Activated naive CD8-positive, alpha-beta T cell (primary cell): Measurements from ENCODE around the gene DNM3.

ENCODE experiments used
- H3K27ac Mint-ChIP-seq: one replicate; pipeline ENCODE4 v1.8.0; 2021; ENCODE audit warnings: mixed read lengths
- H3K27me3 Mint-ChIP-seq: one replicate; pipeline ENCODE4 v1.8.0; 2021; ENCODE audit warnings: mixed read lengths
- H3K36me3 Mint-ChIP-seq: one replicate; pipeline ENCODE4 v1.8.0; 2021; ENCODE audit warnings: mixed read lengths
- H3K4me1 Mint-ChIP-seq: one replicate; pipeline ENCODE4 v1.8.0; 2021; ENCODE audit warnings: low read depth, mixed read lengths
- H3K4me3 Mint-ChIP-seq: one replicate; pipeline ENCODE4 v1.8.0; 2021; ENCODE audit warnings: mild to moderate bottlenecking, mixed read lengths
- H3K9me3 Mint-ChIP-seq: one replicate; pipeline ENCODE4 v1.8.0; 2021; ENCODE audit warnings: low read depth, mixed read lengths

Gene DNM3

GRCh38 chr1:171984850-171985485 lies 143.7 kb downstream of the DNM3 start:
- Mint-ChIP-seq H3K4me3 (no peak overlapping the region), H3K9me3 (no peaks in the 10 kb centered on the region), H3K27ac (no peak overlapping the region), H3K36me3 (peaks cover 2% of the 10 kb centered on the region), H3K4me1 (no peaks in the 10 kb centered on the region), H3K27me3 (peaks cover 2% of the 10 kb centered on the region)

GRCh38 chr1:171985639-171986038 lies 144.3 kb downstream of the DNM3 start:
- Mint-ChIP-seq H3K27me3 (peaks cover 2% of the 10 kb centered on the region), H3K27ac (no peak overlapping the region), H3K9me3 (no peaks in the 10 kb centered on the region), H3K36me3 (peaks cover 2% of the 10 kb centered on the region), H3K4me3 (no peak overlapping the region), H3K4me1 (no peaks in the 10 kb centered on the region)

GRCh38 chr1:171988243-171988885 lies 147.1 kb downstream of the DNM3 start:
- Mint-ChIP-seq H3K4me1 (no peaks in the 10 kb centered on the region), H3K4me3 (no peak overlapping the region), H3K36me3 (peaks cover 2% of the 10 kb centered on the region), H3K27me3 (peaks cover 2% of the 10 kb centered on the region), H3K9me3 (no peaks in the 10 kb centered on the region), H3K27ac (no peak overlapping the region)

DNA sequence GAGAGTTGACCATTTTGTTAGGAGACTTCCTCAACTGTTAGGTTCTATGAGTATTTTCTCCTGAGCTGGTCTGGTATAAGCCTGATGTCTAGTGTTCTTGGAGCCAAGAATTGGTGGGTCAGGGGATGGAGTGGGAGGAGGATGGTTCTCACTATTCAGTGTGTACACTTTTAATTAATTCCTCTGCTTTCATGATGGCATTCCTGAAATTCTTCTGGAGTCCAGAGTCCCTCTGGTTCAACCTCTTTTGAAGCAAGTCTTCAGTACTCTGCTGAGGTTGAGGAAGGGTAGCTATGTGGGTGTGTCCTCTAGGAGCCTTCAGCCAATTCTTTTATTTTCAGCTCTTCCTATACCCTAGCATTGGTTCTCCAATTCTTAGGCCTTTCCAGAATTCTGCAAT lies 149.1 kb downstream of the DNM3 start:
- Mint-ChIP-seq H3K27ac (no peak overlapping the region), H3K4me3 (no peak overlapping the region), H3K27me3 (no peaks in the 10 kb centered on the region), H3K9me3 (no peaks in the 10 kb centered on the region), H3K4me1 (no peaks in the 10 kb centered on the region), H3K36me3 (peaks cover 2% of the 10 kb centered on the region)

DNA sequence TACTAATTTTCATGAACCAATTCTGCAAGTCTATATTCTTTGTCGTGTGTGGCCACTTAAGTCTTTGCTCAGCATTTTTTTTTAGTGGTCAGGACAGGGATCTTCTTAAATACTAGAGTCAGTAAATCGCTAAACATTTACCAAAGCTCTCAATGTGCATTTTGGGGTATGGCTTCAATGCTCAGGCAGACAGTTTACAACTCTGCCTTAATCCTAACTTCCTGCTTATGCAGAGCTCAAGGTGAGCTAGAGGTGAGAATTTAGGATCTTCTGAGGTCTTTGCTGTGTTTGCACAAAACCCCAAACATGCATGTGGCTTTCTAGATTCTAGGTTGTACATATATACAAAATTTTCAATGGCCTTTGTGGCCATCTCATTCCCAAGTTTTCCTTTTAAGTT lies 153.0 kb downstream of the DNM3 start:
- Mint-ChIP-seq H3K4me1 (no peaks in the 10 kb centered on the region), H3K9me3 (no peaks in the 10 kb centered on the region), H3K27me3 (peaks cover 3% of the 10 kb centered on the region), H3K27ac (no peak overlapping the region), H3K36me3 (no peaks in the 10 kb centered on the region), H3K4me3 (no peak overlapping the region)

DNA sequence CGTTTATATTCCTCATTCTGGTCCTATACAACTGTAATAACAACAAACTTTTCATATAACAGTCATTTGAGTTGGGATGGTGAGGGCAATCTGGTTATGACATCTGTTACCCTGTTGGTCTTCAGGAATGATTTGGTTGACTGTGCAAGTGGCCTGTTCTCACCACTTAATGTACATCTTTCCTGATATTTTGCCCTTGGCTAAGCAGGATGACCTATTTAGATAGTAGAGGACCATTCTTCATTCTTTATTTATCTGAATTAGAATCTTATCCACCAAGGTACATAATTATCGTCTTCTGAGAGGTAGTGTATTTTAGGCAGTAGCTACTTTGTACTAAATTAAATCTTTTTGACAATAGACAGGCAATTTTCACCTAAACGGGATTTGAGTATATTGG lies 154.3 kb downstream of the DNM3 start:
- Mint-ChIP-seq H3K27ac (no peak overlapping the region), H3K36me3 (no peaks in the 10 kb centered on the region), H3K4me1 (no peaks in the 10 kb centered on the region), H3K9me3 (no peaks in the 10 kb centered on the region), H3K4me3 (no peak overlapping the region), H3K27me3 (peaks cover 3% of the 10 kb centered on the region)

DNA sequence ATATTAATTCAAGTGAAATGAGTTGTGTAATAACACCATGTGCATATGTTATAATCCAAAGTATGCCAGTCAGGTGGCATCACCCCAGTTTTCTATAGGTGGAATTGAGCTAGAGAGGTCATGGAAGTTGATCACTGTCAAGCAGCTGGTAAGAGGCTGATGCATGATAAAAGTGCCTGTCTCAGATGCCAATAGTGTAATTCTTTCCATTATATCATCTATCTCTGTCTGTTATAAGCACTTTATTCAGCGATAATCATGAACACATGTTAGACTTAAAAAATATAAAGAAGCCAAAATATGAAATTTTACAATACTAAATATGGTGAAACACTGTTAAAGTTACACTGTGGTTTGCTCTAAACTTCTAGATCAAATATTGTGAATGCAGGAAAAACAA lies 156.6 kb downstream of the DNM3 start:
- no peaks in the 10 kb centered on the region for H3K4me1 Mint-ChIP-seq

GRCh38 chr1:171998711-171999110 lies 157.4 kb downstream of the DNM3 start:
- Mint-ChIP-seq H3K36me3 (no peaks in the 10 kb centered on the region), H3K9me3 (no peaks in the 10 kb centered on the region), H3K27ac (no peak overlapping the region), H3K4me1 (no peaks in the 10 kb centered on the region), H3K27me3 (peaks cover 3% of the 10 kb centered on the region), H3K4me3 (no peak overlapping the region)

More for the DNA sequence above, 156.6 kb downstream of the DNM3 start:
- H3K36me3 Mint-ChIP-seq: no peaks in the 10 kb centered on the region
- H3K27me3 Mint-ChIP-seq: peaks cover 3% of the 10 kb centered on the region
- H3K4me3 Mint-ChIP-seq: no peak overlapping the region
- H3K9me3 Mint-ChIP-seq: no peaks in the 10 kb centered on the region
- no peak overlapping the region for H3K27ac Mint-ChIP-seq

- Mint-ChIP-seq H3K4me1 (no peaks in the 10 kb centered on the region), H3K9me3 (no peaks in the 10 kb centered on the region), H3K27ac (no peak overlapping the region), H3K4me3 (no peak overlapping the region), H3K27me3 (peaks cover 3% of the 10 kb centered on the region), H3K36me3 (no peaks in the 10 kb centered on the region)
Measured at GRCh38 chr1:171999756-172000155, 158.5 kb downstream of the DNM3 start.

GRCh38 chr1:172001288-172001687 lies 160.0 kb downstream of the DNM3 start:
- peaks cover 3% of the 10 kb centered on the region for H3K27me3 Mint-ChIP-seq
- no peak overlapping the region for H3K27ac Mint-ChIP-seq
- no peaks in the 10 kb centered on the region for H3K36me3 Mint-ChIP-seq
- H3K4me3 Mint-ChIP-seq: no peak overlapping the region
- no peaks in the 10 kb centered on the region for H3K9me3 Mint-ChIP-seq
- H3K4me1 Mint-ChIP-seq: no peaks in the 10 kb centered on the region

DNA sequence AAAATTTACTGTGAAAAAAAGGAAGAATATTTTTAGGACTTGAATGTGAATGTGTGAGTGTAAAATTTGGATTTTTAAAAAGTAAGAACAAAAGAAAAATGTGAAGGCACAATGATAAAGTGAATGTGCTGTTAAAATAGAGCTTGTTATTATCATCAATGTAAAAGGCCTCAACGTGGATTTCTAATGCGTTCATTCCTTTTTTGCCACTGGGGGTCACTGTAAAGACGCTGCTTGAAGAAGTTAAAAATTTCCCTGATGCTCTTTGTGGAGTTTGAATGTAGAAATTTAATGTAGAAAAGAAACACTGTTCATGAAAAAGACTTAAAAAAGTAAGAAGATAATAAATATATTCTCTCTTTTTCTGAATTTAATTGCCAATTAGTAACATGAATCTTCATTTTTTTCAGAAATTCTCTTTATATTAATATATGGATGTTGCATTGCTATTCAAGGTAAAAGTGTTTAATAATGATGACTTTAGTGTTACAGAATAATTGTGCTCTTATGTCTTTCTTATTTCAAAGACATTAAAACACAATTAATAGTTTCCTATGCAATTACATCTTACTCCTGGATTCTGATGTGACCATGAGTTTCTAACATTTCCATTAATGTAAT lies 161.5 kb downstream of the DNM3 start:
- no peaks in the 10 kb centered on the region for H3K27me3 Mint-ChIP-seq
- H3K27ac Mint-ChIP-seq: no peak overlapping the region
- H3K4me1 Mint-ChIP-seq: no peaks in the 10 kb centered on the region
- H3K4me3 Mint-ChIP-seq: no peak overlapping the region
- no peaks in the 10 kb centered on the region for H3K36me3 Mint-ChIP-seq
- H3K9me3 Mint-ChIP-seq: no peaks in the 10 kb centered on the region

DNA sequence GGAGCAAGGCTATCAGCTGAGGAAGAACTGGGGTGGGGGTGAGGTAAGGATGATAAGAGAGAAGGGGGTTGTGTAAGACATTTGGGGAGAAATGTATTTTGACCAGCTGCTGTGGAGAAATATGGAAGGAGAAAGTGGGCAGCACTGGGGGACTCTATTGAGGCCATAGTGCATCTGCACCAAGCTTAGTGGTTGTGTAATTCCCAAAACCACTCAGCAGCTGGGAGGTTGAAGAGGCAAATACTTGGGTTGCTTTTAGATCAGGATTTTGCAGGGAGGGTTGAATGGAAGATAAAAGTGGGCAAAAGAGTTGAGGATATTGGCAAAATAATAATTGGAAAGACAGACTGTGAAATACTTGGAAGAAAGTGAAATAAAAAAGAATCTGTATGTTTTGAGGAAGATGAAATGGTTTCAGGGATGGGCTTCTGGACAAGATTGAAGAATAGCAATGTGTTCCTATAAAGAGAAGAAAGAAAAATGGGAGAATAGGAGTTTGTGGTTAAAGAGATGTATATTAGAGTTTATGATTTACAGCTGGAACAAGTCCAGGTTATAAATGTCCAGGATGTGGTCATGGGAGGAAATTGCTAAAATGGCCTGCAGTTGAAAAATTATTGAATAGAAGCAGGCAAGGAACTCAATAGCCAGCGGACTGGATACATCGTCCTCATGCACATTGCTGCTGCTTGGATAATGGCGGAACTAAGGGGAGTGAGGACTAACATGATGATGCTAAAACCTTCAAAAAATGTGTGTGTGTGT lies 162.7 kb downstream of the DNM3 start:
- H3K36me3 Mint-ChIP-seq: no peaks in the 10 kb centered on the region
- H3K4me1 Mint-ChIP-seq: no peaks in the 10 kb centered on the region
- H3K27me3 Mint-ChIP-seq: no peaks in the 10 kb centered on the region
- H3K27ac Mint-ChIP-seq: no peak overlapping the region
- no peak overlapping the region for H3K4me3 Mint-ChIP-seq
- no peaks in the 10 kb centered on the region for H3K9me3 Mint-ChIP-seq

DNA sequence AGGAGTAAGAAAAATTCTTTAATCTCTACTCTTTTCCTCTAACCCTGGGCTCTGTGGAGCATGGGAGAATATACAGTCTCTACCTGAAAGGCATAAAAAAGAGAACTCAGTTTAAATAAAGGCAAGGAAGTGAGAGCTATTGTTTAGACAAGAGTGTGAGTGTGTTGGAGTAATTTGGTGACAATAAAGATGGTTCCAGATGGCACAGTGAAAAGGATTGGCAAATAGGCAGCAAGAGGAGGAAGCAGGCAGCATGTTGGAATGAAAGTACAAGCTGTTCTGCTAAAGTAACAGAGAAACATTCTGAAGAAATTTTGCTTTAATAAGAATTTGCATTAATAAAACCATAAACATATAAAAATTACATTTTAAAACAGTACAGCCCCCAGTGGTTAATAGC lies 163.4 kb downstream of the DNM3 start:
- no peaks in the 10 kb centered on the region for H3K9me3 Mint-ChIP-seq
- no peaks in the 10 kb centered on the region for H3K4me1 Mint-ChIP-seq
- no peak overlapping the region for H3K4me3 Mint-ChIP-seq
- no peaks in the 10 kb centered on the region for H3K36me3 Mint-ChIP-seq
- no peak overlapping the region for H3K27ac Mint-ChIP-seq
- no peaks in the 10 kb centered on the region for H3K27me3 Mint-ChIP-seq

DNA sequence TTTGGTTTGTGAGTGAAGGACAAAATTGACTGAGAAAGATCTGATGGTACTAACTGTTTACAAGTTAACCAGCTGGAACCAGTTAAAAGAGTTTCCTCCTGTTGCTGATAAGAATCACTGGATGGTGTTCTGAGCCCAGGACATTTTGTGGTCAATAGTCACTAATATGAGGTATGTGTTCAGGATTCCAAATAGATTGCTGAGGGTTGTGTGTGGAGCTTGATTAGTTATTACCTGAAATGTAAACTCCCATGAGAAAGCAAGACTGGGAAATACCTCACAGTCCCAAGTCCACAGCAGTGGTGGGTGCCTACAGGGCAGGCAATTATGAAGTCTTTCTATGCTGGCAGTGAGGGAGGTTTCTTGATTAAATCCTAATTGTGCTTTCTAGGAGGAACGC lies 164.6 kb downstream of the DNM3 start:
- Mint-ChIP-seq H3K4me3 (no peak overlapping the region), H3K27ac (no peak overlapping the region), H3K36me3 (no peaks in the 10 kb centered on the region), H3K9me3 (peaks cover 3% of the 10 kb centered on the region), H3K4me1 (no peaks in the 10 kb centered on the region), H3K27me3 (no peaks in the 10 kb centered on the region)

- H3K36me3 Mint-ChIP-seq: no peaks in the 10 kb centered on the region
- H3K4me1 Mint-ChIP-seq: no peaks in the 10 kb centered on the region
- H3K9me3 Mint-ChIP-seq: peaks cover 4% of the 10 kb centered on the region
- no peak overlapping the region for H3K4me3 Mint-ChIP-seq
- H3K27me3 Mint-ChIP-seq: no peaks in the 10 kb centered on the region
- no peak overlapping the region for H3K27ac Mint-ChIP-seq
Measured at GRCh38 chr1:172006660-172007059, 165.4 kb downstream of the DNM3 start.
